OCI-LY3 (cell line): ENCODE data around the gene EEF1G.

Source experiments
- EZH2phosphoT487 ChIP-seq: fragments of 200-600 bp; shearing (Covaris generic); IDR thresholded peaks from 2 replicates; pipeline ENCODE4 v1.6.1; 2018; ENCODE audit warnings: antibody characterized with exemption, mixed run types, low read depth
- TF ChIP-seq, protein P1 (sequence below): fragments of 200-600, 300-600 bp; sonication (generic); IDR thresholded peaks from 2 replicates; pipeline ENCODE4 v1.5.1; 2014; ENCODE audit warnings: antibody characterized with exemption, low read length, low read depth

DNA sequence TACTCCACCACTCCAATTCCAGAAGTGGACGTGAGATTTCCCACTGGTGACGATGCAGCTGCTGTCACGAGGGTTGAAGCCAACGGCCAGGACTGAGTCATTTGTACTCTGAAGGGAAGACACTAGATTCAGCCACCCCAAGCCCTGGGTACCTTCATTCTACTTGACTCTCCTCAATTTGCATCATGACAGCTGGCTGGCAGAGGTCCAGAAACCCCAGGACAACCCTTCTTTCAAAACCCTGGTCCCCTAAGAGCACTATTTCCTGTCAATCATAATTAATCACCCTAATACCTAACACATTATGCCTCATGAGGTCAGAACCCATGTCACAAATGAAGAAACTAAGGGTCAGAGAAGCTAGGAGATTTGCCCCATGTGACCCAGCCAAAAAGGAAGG lies 34.0 kb upstream of the EEF1G start:
- TF ChIP-seq, protein P1, sequence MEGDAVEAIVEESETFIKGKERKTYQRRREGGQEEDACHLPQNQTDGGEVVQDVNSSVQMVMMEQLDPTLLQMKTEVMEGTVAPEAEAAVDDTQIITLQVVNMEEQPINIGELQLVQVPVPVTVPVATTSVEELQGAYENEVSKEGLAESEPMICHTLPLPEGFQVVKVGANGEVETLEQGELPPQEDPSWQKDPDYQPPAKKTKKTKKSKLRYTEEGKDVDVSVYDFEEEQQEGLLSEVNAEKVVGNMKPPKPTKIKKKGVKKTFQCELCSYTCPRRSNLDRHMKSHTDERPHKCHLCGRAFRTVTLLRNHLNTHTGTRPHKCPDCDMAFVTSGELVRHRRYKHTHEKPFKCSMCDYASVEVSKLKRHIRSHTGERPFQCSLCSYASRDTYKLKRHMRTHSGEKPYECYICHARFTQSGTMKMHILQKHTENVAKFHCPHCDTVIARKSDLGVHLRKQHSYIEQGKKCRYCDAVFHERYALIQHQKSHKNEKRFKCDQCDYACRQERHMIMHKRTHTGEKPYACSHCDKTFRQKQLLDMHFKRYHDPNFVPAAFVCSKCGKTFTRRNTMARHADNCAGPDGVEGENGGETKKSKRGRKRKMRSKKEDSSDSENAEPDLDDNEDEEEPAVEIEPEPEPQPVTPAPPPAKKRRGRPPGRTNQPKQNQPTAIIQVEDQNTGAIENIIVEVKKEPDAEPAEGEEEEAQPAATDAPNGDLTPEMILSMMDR = no peak
- TF ChIP-seq EZH2phosphoT487 = no peak
